ENCODE results near the gene ZFAND3.

GRCh38 chr6:37983720-37984501, 164.4 kb downstream of the ZFAND3 start:
- TF ChIP-seq CTCF (IDR thresholded peaks at IDR 0.05; ENCODE audit: poor library complexity, severe bottlenecking) (no peak), EP300 (conservative IDR thresholded peaks at IDR 0.05; ENCODE audit: poor library complexity, severe bottlenecking) (no peak), POLR2AphosphoS5 (IDR thresholded peaks at IDR 0.05) (no peak), SMC3 (conservative IDR thresholded peaks at IDR 0.05; ENCODE audit: poor library complexity) (no peak), REST (IDR thresholded peaks at IDR 0.05; ENCODE audit: borderline replicate concordance) (no peak), RAD21 (conservative IDR thresholded peaks at IDR 0.05) (no peak), EZH2 (IDR thresholded peaks at IDR 0.05; ENCODE audit: borderline replicate concordance, insufficient read depth, low read length, poor library complexity, severe bottlenecking) (no peak)

Data from neural cell (in vitro differentiated cells).